Frontal cortex (tissue), 4 donors: ENCODE results near the gene ZRANB1. TPM values are rescaled to one million over a fixed set of nuclear protein-coding genes. Genes with fewer than 3 reads are reported as not detected.

Experiments used
- DNase-seq, 2 donors: peaks; one replicate each; pipeline ENCODE4 v3.0.0; 2012; ENCODE audit warnings: low spot score in 2 of 2
- FAIRE-seq: peaks from 2 replicates; lab custom pipeline; 2012; peaks lifted over from hg19 to GRCh38; lab: Jason Lieb, UNC
- total RNA-seq: library from RNA; depleted of rRNA; stranded (reverse); fragments of >200 nt; gene quantifications from one replicate; pipeline ENCODE4 v1.2.3, GENCODE V29; 2014
- donor health status: control.
- donor health status: control.
- donor health status: control.

ZRANB1 gene
- total RNA-seq, 1 donor from 2014 or later, result 84.8 TPM

DNA sequence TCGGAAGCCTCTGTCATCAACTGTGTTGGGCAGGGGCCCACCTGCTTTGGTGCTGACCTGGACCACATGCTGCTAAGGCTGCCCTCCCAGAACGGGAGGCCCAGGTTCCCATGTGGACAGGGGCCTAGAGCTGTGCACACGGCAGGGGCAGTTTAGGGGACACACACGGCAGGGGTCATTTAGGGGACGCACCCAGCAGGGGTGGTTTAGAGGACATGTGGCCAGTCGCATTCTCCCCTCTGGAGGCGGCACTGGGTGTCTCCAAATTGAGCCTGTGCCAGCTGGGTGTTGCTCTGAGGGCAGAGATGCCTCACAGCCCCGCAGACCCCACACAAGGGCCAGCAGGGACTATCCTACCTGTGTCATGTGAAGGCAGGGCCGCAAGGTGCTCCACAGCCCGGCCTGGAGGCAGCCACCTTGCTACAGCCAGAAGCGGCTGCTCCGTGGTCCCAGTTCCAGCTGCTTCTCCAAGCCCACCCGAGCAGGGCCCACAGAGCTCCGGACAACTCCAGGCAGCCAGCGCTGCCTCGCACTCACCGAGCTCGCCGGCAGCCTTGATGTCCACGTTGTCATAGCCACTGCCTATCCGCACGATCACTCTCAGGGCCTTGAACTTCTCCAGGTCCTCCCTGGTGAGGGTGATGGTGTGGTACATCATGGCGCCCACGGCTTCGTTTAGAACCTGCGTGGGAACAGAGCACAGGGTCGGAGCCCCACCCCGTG is 60.7 kb downstream of the ZRANB1 start:
- DNase-seq, result peak in 1 of 2 donors; percentile 10
- FAIRE-seq, result no peak

DNA sequence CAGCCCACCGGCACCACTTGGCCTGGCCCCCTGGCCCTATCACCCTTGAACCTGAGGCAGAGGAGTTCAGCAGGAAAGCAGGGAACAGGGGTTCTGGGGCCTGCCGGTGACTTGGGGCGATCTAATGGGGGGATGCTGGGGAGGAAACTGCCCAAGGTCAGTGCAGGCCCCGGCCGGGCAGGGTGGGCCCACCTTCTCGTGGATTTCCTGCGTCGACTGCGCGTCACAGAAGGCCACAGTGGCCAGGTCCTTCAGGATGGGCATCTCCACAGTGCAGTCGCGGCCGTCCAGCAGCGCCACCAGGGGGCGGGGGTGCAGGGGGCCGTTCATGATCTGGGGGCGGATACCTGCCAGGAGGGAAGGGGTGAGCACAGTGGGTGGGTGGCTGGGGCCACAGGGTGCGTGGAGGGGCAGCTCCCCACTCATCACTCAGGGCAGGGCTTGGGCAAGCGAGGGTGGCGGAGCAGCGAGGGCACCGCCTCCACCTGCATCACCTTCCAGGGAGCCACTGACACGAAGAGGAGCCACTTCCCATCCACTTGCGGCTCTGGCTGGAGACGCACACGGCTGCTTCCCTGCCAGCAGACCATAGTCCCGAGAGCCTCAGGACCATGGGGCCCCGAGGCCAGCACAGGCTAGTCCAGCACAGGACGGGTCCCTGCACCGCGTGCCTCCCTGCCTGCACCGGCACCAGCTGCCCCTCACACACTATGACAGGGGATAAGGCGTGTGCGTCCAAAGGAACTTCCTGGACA is 61.4 kb downstream of the ZRANB1 start:
- DNase-seq, result no peak
- no peak for FAIRE-seq

DNA sequence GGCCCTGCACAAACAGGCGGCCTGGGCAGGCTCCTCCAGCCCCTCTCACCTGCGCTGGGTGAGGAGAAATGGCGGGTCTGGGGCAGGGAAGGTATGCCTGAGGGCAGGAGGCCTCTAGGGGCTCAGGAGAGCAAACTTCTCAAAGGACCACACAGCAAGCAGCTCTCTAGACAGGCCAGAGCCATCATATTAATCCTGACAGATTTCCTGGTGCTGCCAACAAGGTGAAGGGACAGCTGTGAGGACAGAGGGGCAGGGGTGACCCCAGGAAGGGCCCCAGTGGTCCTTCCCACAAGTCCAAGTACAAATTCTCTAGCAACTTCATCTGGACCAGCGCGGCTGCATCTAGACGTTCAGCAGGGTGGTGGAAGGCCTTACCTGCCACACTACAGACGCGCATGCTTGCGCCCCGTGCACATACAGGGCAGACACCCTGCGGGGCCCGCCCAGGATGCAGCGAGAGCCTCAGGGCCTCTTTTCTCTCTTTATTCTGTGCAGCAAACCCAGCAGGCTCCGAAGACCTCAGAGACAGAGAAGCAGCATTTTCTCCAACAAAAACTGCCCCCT is 62.1 kb downstream of the ZRANB1 start:
- FAIRE-seq (no peak), DNase-seq (peak in 1 of 2 donors; percentile 6)

DNA sequence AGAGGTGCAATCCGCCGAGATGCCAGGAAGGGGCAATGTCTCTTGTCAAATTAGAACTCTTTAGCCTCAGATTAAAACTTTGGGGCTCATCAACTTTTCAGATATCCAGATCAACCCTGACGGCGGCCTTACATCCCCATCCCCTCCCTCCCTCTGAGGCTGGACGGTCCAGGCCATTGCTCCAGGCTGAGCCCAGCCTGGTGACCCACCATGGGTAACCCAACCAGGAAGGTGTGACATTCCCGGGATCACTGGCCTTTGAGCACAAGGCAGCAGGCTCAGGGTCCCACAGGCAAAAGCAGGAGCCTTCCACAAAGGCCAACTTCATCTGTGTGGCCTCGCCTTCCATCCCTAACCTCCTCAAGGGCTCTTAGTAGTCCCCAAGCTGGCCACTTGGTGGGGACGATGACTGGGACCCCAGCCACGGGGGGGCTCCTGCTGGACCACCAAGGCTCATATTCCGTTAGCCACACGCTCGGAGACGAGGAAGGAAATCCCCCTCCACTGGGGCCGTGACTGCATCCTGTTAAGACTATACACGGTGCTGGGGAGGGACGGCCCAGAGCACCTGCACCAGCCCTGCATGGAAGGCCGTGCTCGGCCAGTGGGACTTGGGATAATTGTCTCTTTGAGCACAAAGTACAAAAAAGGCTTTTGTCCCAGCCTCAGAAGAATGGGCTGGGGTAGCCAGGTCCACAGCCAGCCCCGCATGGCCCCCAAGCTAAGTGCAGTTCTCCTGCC is 62.8 kb downstream of the ZRANB1 start:
- DNase-seq (peak in 1 of 2 donors; percentile 23), FAIRE-seq (no peak)

DNA sequence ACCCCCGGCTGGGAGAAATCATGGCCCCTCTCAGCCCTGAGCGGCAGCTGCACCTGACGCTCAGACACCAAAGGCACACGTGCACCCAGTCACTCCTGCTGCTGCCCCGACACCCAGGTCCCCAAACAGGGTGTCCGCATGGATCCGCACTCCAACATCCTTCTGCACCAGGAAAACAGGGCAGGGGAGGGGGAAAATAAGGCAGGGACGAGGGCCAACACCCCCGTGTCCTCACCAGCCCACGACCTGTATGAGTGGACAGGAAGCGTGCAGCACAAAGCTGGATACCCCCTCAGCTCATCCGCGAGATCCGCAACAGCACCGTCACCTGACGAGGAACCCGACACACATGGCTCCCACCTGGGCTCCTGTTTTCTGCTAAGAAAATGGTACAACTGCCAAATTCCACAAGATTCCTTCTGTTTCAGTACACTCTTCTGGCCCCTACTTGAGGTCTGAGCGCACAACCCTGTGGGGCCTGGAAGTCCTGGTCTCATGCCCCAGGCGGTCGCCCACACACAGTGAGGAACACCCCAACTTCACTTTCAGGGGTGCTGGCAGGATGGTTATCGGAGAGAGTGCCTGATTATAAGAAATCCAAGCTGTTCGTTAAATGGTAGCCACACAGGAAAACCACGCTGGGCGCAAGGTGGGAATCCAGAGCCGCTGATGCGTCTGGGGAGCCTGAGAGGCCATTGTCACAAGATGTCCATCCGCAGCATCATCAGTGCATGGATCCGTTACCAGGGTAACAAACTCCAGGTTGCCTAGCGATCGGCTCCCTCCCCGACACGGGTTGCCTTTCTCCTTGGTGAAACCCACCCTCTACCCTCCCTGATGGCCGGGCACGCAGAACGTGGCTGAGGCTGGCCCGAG is 63.6 kb downstream of the ZRANB1 start:
- DNase-seq (no peak), FAIRE-seq (no peak)

GRCh38 chr10:125006188-125006680 is 64.3 kb downstream of the ZRANB1 start:
- FAIRE-seq (no peak), DNase-seq (no peak)

DNA sequence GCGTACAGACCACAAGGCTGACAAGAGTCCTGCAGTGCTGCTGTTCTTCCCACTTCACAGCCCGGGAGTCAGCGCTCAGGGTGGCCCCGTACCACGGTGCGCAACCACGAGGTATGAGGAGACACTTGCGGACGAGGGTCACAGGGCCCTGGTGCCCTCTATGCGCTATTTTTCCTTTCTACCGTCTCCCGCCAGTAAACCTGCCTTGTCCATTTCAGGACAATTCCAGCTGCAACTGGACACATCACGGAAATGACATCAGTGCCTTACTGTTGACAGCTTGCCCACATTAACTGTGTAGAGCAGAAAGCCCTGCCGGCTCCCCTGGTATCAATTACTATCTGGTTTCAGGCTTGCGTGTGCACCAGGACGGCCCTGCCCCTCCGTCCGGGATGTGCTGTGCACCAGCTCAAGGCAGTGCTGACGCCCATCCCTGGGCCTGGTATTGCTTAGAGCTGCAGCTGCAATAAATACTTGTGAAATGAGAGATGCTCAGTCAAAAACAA is 65.1 kb downstream of the ZRANB1 start:
- FAIRE-seq (no peak), DNase-seq (no peak)

GRCh38 chr10:125007436-125007835 is 65.5 kb downstream of the ZRANB1 start:
- FAIRE-seq (no peak), DNase-seq (no peak)

DNA sequence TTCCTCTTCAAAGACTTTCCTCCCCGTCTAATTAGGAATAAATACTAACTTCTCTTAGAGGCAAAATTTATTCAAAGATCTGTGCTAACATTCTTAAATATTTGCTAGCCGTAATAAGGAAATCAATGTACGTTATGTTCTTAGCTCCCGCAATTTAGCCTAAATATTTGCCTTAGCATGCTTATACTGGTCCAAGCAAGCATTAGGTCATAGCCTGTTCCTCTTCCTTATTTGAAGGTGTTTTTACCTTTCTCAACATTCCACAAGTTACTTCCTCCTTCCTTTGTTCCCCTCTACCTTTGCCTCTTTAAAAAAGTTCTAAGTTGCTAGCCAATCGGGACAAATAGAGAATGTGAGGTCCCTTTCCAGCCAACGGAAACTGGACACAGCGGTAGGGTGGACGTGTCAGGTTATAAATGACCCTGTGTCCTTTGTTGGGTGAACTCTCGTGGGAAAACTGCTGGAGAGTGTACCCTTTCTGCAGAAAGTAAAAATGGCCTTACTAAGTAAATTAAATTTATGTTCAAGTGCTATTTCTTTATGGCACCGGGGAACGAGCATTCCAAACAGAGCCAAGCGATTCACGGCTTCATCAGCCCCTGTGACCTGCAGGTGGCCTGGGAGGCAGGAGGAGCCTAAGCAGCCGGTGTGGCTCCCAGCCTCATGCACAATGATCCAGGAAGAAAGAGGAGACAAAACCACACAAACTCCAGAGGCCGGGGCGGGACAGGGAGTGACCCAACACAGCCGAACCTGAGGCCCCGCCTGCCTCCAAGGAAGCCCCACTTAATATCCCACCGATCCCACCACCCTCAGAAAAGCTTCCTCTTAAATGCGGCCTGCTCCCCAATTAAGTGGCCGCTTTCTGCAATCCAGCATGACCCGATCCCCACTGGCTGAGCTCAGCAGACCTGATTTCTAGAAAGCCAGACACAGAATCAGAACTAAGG is 67.0 kb downstream of the ZRANB1 start:
- no peak for FAIRE-seq
- DNase-seq, result no peak

DNA sequence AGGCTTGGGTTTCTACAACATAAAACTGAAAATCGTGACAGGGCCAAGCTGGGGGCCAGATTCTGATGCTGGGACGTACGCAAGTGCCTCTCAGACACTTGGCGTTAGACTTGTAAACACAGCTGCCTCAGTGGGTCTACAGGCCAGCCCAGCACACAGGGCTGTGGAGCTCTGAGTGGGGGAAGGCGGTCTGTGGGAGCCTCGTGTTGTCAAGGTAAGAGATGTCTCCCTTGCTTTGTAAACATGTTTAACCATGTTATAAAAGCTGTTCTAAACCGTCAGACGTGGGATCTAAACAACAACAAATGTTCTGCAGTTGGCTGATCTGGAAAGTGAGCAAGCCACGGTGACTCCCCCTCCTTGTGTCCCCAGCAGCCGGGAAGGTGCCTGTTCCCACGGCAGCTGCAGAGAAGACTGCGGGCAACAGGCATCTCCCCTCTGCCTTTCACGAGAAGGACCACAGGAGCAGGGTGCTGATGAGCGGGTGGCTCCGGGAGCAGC is 67.8 kb downstream of the ZRANB1 start:
- FAIRE-seq, result no peak
- no peak for DNase-seq

DNA sequence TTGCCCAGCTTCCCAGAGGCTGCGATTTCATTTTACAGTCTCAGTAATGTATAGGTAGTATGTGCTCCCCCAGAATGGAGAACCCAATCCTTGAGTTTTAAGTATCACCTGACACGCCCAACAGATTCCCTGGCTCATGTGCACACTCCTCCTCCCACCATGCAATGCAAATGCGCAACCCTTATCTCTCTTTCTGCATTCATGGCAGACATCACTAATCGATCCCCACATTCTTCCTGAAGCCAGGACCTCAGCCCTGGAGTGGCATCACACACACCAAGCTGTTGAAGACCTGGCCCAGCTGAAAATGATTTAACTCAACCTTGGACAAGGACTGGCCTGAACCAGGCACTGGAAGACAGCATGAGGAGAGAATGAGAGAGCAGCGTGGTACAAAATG is 68.4 kb downstream of the ZRANB1 start:
- no peak for FAIRE-seq
- DNase-seq, result no peak

DNA sequence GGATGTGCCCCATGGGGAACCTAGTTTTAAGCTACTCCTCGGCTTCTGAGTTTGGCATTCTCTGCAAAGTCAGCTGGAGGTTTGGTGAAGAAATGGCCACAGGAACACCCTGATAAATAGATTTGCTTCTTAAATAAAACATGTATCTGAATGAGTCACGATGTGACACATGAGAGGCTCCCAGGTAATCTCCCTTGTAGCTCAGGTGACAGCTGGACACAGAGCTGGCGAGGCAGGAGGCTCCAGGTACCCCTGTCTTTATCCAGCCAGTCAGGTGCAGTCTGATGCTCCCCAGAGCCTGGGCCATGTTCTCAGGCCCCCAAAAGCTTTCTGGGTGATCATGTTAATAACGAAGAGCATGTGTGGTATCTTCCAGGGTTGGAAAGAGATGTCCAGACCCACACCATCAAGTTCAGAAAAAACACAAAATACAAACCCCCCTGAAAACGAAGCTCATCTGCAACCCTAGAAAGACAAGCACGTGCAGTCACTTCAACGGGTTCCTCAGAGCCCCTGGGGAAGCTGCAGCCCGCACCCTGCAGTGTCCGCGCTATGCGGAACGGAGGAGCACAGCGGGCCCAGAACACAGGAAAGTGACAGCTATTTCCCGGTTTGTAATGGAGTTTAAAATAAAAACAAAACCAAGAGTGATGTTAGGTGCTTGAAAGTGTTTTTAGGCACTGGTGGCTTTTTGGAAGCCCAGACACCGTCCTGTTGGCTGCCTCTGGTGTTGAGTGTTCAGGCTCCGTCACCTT is 69.4 kb downstream of the ZRANB1 start:
- no peak for DNase-seq
- FAIRE-seq, result no peak

- FAIRE-seq (no peak), DNase-seq (no peak)
These were observed 70.2 kb downstream of the ZRANB1 start for GRCh38 chr10:125011926-125012705.

DNA sequence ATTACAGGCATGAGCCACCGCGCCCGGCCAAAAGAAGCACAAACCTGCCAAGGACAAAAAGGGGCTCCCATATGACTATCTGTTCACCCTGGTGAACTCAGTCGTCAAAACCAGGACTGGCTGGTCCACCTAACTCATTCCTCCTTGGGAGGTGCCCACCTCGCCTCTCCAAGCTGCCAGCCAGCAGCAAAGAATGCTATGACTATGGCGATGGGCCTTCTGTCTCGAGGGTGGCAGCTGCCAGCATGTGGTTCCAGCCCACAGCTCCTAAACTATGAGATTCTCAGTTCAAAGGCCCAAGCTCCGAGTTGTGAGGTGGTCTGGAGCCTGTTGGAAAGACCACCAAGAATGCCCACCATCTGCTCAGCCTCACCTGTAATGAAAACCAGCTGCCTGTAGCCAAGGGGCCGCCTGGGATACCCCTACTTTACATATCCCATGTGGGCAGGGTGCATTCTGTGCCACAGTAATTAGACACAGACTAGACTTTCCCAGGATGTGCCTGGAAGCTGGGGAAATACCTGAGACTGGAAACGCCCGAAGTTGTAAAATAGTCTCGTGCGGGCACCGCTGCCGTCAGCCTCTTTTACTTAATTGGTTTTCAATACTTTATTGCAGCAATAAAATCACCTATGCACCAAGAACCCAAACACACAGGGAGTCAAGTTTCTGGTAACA is 71.1 kb downstream of the ZRANB1 start:
- FAIRE-seq (no peak), DNase-seq (no peak)

GRCh38 chr10:125013529-125013872 is 71.6 kb downstream of the ZRANB1 start:
- no peak for FAIRE-seq
- no peak for DNase-seq
